Measurements from ENCODE around the gene DDA1.
A peak's percentile ranks its signal among the peaks of the same experiment; 100 is the strongest.

The DDA1 gene

GRCh38 chr19:17330262-17331044, 21.1 kb downstream of the DDA1 start:
- DNase-seq (ENCODE audit: low spot score): no peak

- no peak for DNase-seq (ENCODE audit: low spot score)
Measured at GRCh38 chr19:17331045-17331558, 21.7 kb downstream of the DDA1 start.

- DNase-seq (ENCODE audit: low spot score): no peak
Measured at GRCh38 chr19:17332360-17332676, 23.0 kb downstream of the DDA1 start.

DNA sequence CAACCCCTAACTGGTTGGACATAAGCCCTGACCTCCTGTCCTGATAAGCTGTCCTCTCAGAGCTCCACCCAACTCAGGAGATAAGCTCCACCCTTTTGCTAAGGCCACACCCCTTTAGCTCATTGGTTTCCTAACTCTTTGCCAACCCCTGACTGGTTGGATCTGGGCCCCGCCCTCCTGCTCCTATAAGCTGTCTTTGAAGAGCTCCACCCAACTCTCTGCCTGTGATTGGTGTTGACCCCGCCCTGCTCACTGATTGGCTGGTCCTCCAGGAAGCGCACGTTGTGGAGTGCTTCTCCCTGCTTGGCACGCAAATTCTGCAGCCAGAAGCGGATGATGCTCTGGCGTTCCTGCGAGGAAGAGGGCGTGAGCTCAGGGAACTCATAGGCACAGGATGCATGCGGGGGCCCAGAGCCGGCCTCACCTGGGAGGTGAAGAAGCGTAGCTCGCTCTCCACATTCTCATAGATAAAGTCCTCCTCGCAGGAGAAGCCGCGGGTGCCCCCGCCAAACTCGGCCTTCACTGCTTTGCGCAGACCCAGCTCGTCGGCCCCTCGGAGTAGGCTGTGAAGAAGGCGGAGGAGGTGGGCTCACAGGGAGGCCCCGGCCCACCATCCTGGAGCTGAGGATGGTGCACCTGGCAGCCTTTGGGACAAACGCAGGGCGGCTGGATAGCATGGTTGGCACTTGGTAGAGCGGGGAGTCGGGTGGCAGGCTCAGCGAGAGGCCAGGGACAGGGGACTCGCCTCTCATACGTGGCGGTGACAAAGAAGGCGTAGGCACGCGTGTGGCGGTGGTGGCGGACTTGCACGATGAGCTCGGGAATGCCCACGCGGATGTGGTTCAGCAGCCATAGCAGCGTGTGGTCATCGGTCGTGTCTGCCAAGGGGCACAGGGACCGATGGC, 23.6 kb downstream of the DDA1 start:
- peak; percentile 52 for DNase-seq (ENCODE audit: low spot score)

DNA sequence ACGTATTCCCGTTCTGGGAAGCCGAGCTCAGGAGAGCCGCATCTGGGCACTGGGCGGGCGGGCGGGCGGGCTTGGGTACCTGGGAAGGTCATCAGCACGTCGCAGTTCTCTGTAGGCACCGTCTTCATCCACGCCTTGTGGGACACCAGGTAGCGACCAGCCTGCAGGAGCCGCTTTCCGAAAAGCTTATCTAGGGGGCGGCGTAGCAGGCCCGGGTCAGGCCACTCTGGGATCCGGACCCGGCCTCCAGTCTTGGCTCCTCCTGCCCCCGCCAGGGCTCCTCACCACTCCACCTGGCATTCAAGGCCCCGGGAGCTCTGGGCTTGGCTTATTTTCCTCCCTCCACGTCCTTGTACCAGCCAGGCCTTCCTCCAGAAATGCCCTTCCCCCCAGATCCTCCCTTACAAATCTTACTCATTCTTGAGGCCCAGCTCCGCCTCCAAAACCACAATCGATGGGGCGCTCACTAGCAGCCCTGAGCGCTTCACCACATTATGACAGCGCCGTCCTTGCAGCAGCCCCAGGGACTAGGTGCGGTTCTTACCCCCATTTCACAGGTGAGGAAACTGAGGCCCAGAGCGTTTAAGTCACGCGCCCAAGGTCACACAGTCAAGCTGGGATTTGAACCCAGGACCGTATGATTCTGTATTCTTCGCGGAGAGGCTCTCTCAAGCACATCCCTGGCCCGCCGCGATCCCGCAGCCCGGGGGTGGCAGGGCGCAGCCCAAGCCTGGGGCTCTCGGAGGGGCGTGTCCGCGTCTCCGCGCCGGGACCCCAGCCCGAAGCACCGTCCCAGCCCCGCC, 24.4 kb downstream of the DDA1 start:
- peak; percentile 89 for DNase-seq (ENCODE audit: low spot score)

DNA sequence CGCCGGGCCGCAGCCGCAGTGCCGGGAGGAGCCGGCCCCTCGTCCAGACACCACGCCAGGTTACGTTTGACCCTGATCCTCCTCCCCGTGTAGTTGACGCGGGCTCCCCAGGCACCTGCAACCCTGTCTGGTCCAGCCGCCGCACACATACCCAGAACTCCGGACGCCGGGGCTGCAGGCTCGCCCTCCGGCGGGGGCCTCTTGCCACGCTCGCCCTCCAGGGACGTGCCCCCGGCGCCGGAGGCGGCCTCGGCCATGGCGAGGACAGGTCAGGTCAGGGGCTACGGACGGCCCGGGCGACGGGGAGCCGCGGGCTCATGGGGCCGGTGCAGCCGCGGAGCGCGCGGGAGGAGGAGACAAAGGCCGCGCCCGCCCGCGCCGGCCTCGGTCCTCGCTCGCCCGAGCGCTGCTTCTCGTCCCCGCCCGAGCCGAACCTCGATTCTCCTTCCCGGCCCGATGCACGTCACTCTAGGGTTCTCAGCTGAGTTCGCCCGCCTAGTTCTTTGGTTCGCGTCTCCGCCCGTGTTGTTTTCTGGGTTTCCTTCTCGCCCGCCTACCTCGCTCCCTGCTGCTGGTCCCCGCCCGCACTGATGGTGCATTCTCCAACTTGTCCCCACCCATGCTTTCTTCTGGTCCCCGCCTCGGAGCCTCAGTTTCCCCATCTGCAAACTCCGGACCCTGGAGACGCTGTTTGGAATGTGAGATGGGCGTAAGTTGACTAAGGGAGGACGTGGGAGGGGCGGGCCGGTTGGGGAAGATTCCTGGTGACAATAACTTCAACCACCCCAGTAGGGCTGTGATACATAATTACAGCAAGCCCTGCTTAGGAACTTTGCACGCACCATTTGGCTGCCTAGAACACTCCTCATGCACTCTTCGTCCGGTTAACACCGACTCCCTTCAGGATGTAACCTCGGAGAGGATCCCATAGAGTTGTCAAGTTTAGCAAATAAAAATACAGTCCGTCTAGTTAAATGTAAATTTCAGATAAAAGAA, 25.3 kb downstream of the DDA1 start, which contains the start of gene ANO8:
ANO8 (minus strand) TSS at position 442 of the 996 bp plus-strand sequence; CDS start at position 257, 185 bp downstream.
- peak; percentile 96 for DNase-seq (ENCODE audit: low spot score)

DNA sequence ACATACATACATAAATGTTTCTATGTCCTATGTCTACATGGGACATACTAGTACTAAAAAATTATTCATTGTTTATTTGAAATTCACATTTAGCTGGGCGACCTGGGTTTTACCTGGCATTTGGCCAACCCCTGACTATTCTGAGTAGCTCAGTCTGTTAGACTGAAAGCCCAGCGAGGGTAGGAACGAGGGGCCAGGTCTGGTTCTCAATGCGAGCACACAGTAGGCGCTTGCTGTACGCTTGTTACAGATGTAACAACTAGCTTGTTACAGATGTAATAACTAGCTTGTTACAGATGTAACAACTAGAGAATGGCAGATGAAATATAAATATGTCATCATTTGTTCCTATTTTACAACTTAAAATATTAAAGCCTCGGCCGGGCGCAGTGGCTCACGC, 26.2 kb downstream of the DDA1 start:
- DNase-seq (ENCODE audit: low spot score): no peak

GRCh38 chr19:17336872-17337674, 27.7 kb downstream of the DDA1 start, which contains the start of gene GTPBP3:
TSS of gene GTPBP3 (plus strand) at chr19:17337553. CDS start at chr19:17337612, 59 bp downstream.
- DNase-seq (ENCODE audit: low spot score): peak; percentile 98

DNA sequence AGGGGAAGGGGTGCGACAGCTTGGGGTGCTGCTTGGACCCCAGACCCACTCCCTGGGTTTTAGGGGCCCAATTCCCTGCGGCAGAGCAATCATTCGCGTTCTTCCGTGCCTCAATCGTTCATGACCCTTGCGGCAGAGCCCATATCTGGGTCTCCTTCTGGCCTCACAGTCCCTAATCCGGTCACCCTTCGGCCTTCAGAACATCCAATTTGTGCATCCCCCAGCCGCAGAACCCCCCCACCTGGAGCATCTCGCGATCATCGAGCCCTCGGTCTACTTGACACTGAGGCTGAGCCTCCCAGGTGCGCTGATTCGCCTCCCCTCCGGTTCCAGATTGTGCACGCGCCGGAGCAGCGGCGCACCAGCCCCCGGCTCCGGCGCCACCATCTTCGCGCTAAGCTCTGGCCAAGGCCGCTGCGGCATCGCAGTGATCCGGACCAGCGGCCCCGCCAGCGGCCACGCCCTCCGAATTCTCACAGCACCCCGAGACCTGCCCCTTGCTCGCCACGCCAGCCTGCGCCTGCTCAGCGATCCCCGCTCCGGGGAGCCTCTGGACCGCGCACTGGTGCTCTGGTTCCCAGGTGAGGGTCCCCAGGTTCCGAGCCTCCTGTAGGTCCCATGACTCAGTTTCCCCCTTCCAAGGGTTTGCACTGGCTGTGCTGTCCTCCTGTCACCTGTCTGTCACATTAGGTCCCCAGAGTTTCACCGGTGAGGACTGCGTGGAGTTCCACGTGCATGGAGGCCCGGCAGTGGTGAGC, 28.5 kb downstream of the DDA1 start:
- peak; percentile 26 for DNase-seq (ENCODE audit: low spot score)

DNA sequence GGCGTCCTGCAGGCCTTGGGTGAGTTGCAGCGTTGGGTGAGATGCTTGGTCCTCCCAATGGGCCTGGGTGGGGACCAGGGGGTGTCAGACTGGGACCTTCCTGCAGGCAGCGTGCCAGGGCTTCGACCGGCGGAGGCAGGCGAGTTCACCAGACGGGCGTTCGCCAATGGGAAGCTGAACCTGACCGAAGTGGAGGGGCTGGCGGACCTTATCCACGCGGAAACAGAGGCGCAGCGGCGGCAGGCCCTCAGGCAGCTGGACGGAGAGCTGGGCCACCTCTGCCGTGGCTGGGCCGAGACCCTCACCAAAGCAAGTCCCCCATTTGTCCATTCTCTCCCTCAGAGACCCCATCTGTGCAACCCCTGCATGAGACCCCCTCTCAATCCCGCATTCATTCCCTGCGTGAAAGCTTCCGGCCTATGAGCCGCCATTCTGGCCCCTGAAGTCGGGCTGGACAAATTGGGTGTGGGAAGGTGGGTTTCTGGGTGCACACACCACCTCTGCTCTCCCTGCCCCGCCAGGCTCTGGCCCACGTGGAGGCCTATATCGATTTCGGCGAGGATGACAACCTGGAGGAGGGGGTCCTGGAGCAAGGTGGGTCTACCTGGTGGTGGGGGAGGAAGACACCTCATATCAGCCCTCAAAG, 29.2 kb downstream of the DDA1 start:
- no peak for DNase-seq (ENCODE audit: low spot score)

DNA sequence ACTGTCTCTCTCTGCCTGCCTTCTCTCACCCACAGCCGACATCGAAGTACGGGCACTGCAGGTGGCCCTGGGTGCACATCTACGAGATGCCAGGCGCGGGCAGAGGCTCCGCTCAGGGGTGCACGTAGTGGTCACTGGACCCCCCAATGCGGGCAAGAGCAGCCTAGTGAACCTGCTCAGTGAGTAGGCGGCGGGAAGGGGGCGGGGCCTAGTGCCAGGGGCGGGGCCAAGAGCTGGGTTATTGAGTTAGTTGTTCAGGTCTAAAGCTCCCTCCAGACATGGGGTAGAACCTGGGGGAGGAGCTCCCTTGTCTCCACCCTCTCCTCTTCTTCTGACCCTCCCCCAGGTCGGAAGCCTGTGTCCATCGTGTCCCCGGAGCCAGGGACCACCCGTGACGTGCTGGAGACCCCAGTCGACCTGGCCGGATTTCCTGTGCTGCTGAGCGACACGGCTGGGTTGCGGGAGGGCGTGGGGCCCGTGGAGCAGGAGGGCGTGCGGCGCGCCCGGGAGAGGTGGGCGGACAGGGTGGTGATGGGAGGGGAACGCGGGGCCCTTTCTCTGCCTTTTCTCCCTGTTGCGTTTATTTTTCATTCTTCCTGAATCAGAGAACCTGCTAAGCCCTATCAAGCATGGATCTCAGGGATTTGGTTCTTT, 29.9 kb downstream of the DDA1 start:
- DNase-seq (ENCODE audit: low spot score): no peak

DNA sequence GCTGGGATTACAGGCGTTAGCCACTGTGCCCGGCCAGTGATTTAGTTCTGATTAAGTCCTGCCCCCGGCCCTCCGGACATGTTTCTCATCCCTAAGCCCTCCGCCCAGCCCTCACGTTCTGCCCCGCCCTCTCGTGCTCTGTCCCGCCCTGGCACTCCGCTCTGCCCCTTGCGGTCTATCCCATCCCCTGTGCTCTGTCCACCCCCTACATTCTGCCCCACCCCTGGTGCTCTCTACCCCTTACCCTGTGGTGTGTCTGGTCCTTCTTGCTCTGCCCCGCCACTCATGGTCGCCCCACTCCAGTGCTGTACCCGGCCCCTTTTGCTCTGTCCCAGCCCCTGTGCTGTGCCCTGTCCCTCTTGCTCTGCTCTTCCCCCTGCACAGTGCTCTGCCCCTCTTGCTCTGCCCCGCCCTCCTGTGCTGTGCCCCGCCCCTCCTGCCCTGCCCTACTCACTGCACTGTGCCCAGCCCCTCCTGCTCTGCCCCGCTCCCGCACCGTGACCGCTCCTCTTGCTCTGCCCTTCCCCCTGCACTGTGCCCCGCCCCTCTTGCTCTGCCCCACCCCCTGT, 31.0 kb downstream of the DDA1 start:
- no peak for DNase-seq (ENCODE audit: low spot score)

GRCh38 chr19:17340871-17341357, 31.6 kb downstream of the DDA1 start:
- no peak for DNase-seq (ENCODE audit: low spot score)

- DNase-seq (ENCODE audit: low spot score): no peak
Measured at GRCh38 chr19:17341386-17341785, 32.0 kb downstream of the DDA1 start.

DNA sequence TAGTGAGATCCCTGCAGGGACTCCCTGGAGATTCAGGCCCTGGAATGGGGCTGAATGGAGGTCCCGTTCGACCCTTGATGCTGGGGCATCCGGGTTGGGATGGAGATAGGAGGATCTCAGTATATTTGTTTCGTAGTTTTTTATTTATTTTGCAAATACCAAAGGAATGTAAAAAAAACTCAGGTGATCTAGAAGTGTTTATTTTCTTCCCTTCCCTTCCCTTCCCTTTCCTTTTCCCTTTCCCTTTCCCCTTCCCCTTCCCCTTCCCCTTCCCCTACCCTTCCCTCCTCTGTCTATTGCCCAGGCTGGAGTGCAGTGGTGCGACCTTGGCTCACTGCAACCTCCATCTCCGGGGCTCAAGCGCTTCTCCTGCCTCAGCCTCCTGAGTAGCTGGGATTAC, 32.5 kb downstream of the DDA1 start:
- DNase-seq (ENCODE audit: low spot score): no peak

- DNase-seq (ENCODE audit: low spot score): peak; percentile 71
Measured at GRCh38 chr19:17346109-17346671, 36.8 kb downstream of the DDA1 start.

DNA sequence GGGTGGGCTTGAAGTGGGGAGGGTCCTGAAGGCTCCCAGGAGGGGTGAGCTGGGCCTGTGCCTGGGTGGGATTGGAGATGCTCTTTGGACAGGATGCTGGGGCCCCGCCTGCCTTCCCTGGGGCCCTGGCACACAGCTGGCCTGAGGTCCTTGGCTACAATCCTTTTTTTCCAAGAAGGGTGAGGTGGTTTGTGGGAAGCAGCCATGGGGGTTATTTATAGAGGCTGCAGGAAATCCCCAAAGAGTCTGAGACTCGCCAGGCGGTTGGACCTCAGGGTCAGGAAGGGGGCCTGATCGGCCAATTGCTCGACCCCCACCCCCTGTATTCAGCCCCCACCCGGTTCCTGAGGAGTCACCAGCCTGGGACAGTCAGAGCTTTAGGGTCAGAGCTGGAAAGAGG, 38.0 kb downstream of the DDA1 start:
- no peak for DNase-seq (ENCODE audit: low spot score)
